ENCODE measurements around the gene RFC2.
A peak's percentile ranks its signal among the peaks of the same experiment; 100 is the strongest.
"Not testable (repeated sequence)": the region's sequence is repeated elsewhere in the genome, so short reads cannot be mapped to it uniquely, and the experiment has no call there.

RFC2 gene

GRCh38 chr7:74284781-74285259 is 30.6 kb upstream of the RFC2 start:
- DNase-seq = no peak
- intact Hi-C loops (cut with DNase I) = no loop called here

DNA sequence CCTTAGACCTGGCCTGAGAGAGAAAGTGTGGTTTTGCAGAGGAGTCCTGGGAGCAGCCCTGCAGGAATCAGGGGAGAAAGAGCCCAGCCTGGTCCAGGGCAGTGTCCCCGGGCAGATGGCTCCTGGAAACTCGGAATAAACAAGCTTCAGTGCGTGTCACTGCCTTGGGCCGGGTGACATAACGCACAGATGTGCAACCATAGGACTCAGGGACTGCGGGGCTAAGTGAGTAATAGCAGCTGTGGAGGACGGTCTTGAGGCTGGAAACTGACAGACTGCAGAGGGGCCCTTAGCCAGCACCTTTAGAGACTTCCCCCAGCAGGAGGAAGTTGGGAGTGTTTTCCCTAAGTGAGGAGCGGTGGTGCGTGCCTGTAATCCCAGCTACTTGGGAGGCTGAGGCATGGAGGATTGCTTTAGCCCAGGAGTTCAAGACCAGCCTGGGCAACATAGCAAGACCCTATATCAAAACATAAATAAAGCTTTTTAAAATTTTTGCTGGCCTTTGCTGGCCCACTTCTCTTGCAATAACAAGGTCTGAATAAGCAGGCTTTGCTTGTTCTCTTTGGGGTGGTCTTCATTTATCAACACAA is 29.8 kb upstream of the RFC2 start:
- intact Hi-C loops (cut with DNase I) = no loop called here
- peak in 6 of 10 donors; percentile 41 to 93 (median 48) for DNase-seq

- DNase-seq = peak in 1 of 10 donors; percentile 89
- intact Hi-C loops (cut with DNase I) = no loop called here
Observed at GRCh38 chr7:74282748-74283459, 28.7 kb upstream of the RFC2 start.

DNA sequence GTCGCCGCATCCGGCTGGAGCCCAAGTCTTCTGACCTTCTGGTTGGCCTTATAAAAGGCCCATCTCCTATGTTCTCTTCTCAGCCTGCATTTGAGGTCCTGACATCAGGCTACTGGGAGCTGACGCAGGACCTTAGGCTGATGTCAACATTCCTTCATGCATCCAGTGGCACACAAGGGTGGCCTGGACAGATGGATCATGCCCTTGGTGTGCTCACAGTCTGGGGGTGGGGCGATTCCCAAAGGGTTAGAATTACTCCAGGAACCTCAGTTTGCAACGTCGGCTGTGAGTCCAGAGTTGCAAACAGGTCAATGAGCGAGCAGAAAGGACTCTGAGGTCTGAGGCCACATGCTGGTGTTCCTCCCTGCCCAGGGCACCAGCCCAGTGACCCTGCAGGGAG is 26.8 kb upstream of the RFC2 start:
- DNase-seq = no peak
- intact Hi-C loops (cut with DNase I) = no loop called here

- intact Hi-C loops (cut with DNase I) = no loop called here
- DNase-seq = no peak
Observed at GRCh38 chr7:74277636-74278035, 23.4 kb upstream of the RFC2 start.

GRCh38 chr7:74275401-74275881 is 21.2 kb upstream of the RFC2 start:
- DNase-seq = peak in 1 of 10 donors; percentile 86
- intact Hi-C loops (cut with DNase I) = no loop called here

DNA sequence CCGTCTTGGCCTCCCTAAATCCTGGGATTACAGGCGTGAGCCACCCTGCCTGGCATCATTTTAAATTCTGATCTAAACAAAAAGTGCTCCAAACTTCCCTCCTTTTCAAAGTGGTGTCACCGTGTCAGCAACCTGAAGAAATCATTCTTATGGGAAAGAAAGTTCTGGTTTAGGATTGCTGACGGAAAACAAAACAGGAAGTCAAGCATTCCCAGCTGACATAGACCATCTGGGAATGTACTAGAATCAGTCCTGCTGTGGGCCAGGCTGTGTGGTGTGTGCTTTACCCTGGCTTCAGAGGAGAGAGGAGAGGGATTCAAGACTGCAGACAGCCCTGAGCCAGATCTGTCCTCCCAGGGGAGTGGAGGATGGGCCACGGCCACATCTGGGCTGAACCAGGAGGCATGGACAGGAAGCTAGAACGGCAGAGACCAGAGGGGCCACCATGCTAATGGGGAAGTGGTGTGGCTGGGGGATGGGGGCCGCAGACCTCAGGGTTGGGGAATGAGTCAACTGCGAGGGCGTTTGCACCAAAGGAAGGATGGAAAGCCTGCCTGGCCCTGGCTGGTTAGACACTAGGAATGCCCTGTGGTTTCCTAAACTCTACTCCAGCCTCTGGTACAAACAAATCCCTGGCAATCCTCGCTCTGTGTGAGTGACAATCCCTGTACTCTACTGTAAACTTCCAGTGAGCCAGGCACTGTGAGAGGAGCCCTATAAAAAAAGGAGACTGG is 18.3 kb upstream of the RFC2 start:
- intact Hi-C loops (cut with DNase I) = no loop called here
- peak in 6 of 10 donors; percentile 34 to 87 (median 45) for DNase-seq

DNA sequence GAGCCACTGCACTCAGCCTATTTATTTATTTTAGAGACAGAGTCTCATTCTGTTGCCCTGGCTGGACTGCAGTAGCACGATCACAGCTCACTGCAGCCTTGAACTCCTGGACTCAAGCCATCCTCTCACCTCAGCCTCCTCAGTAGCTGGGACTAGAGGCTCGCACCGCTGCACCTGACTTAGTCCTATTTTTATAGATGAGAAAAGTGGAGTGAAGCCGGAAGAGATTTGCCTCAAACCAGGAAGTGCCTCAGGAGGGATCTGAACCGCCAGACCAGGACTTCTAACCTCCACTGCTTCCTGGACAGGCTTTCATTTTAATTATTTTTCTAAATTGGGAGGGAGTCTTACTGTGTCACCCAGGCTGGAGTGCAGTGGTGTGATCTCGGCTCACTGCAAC is 17.5 kb upstream of the RFC2 start:
- no peak for DNase-seq
- intact Hi-C loops (cut with DNase I) = no loop called here

DNA sequence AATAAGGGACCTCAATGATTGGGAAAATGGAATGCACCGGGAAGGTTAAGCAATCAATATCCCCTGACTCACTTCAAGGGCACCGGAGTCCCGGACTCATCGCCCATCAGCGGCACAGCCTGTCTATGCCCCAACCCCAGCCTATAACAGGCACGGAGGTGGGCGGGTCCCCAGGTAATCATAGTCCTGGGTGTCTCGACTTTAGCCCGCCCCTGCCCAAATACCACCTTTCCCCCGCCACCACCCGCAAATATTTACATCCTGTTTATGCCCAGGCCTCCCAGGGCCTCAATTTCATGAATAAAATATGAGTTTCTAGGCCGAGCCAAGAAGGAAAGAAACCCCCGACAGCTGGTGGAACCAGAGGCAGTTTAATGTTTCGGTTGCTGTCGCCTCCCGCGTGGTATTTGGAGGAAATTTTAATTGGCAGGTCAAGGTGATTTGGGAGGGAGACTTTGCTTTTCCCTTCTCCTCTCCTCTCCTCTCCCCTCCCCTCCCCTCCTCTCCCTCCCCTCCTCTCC is 15.6 kb upstream of the RFC2 start:
- peak in 9 of 10 donors; percentile 42 to 93 (median 57) for DNase-seq
- intact Hi-C loops (cut with DNase I) = loop anchor here (1.0 kb wide), 1 partner anchor 19 kb away; the partner anchor contains the start of gene CLIP2

GRCh38 chr7:74267756-74268565 is 13.8 kb upstream of the RFC2 start:
- DNase-seq = no peak
- intact Hi-C loops (cut with DNase I) = no loop called here

- DNase-seq = no peak
- intact Hi-C loops (cut with DNase I) = no loop called here
Observed at GRCh38 chr7:74266191-74266963, 12.2 kb upstream of the RFC2 start.

DNA sequence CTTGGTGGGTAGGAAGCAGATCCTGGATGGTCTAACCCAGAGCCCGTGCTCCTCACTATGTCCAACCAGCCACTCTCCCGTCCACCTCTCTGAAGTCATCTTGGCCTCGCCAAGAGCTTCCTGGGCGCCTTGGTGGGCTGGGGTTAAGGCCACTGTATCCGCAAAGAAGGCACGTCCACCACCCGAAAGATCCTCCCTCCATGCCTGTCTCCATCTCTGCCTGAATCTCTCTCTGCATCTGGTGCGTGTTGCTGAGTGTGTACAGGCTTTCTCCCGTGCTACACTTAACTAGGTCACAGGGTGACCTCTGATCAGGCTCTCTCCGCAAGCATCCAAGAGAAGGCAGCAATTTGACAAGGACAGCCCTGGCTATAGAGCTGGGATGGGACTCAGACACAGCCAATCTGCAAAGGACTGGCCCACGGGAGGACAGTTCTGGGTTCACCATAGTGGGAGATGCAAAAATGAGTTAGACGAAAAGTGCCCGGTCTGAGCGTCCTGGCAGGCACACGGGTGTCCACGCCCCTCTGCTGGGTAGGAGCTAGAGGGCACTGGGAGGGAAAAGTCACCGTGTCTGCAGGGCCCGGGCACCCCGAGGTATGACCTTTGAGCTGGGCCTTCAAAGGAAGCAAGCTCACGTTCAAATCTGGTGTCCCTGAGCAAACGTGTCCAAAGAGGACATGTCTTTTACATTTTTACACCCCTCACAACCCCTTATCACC is 9.4 kb upstream of the RFC2 start:
- intact Hi-C loops (cut with DNase I) = no loop called here
- no peak for DNase-seq

DNA sequence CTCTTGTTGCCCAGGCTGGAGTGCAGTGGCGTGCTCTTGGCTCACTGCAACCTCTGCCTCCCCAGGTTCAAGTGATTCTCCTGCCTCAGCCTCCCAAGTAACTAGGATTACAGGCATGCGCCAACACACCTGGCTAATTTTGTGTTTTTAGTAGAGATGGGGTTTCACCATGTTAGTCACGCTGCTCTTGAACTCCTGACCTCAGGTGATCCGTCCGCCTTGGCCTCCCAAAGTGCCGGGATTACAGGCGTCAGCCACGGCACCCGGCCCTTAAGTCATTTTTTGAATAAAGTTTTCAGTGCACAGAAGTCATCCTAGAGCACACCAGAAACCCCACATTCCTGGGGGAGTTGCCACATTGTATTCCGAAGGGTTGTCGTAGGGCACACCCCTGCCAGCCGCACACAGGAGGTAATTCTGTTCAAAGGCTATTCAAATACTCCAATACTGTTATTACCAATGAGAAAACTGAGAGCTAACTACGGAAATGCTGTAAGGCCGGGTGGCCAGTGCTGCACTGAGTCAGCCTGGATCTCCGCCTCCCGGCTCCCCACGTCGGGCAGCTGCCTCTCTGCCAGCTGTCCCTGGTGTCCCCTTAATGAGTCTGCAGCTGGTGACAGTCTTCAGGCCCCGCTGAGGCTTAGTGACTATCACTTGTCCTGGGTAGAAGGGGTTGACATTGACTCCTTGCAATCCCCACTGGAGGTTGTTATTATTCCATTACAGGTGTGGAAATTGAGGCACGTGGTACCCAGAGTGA is 8.6 kb upstream of the RFC2 start:
- intact Hi-C loops (cut with DNase I) = no loop called here
- no peak for DNase-seq

GRCh38 chr7:74258639-74259038 is 4.4 kb upstream of the RFC2 start:
- DNase-seq = no peak
- intact Hi-C loops (cut with DNase I) = loop anchor here (5.0 kb wide), 1 partner anchor 34 kb away; no protein-coding TSS in a partner anchor

- DNase-seq = no peak
- intact Hi-C loops (cut with DNase I) = loop anchor here (5.0 kb wide), 1 partner anchor 36 kb away; no protein-coding TSS in a partner anchor
Observed at GRCh38 chr7:74256491-74257408, 2.6 kb upstream of the RFC2 start.

DNA sequence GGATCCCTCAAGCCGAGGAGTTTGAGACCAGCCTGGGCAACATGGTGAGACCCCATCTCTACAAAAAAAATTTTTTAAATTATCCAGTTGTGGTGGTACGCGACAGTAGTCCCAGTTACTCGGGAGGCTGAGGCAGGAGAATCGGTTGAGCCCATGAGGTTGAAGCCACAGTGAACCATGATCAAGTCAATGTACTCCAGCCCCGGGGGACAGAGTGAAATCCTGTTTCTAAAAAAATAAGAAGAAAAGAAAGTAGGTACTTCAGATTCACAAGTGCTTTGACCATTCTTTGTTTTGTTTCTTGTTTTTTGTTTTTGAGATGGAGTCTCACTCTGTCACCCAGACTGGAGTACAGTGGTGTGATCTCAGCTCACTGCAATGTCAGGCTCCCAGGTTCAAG is 1.3 kb upstream of the RFC2 start:
- intact Hi-C loops (cut with DNase I) = loop anchor here (2.0 to 5.0 kb wide), 2 partner anchors 37 to 81 kb away; partner anchors contain the start of gene EIF4H

More for the DNA sequence above, 1.3 kb upstream of the RFC2 start:
- not testable (repeated sequence) for DNase-seq

All from posterior cingulate gyrus (tissue), 11 donors.